NCI-H2196 (cell line): ENCODE measurements around the gene LHPP.
"Not testable (repeated sequence)": the region's sequence is repeated elsewhere in the genome, so short reads cannot be mapped to it uniquely, and the experiment has no call there.

Experiments used
- DNase-seq: peaks from one replicate; lab custom pipeline; 2025; ENCODE audit not compliant: unreplicated experiment; lab: John Stamatoyannopoulos, UW

LHPP gene

GRCh38 chr10:124535731-124536495 is 74.3 kb downstream of the LHPP start:
- no peak for DNase-seq

GRCh38 chr10:124536496-124537050 is 75.0 kb downstream of the LHPP start:
- no peak for DNase-seq

- DNase-seq: no peak
These were observed 75.6 kb downstream of the LHPP start for GRCh38 chr10:124537166-124537725.

- no peak for DNase-seq
These were observed 76.3 kb downstream of the LHPP start for GRCh38 chr10:124537891-124538290.

GRCh38 chr10:124538706-124539105 is 77.1 kb downstream of the LHPP start:
- DNase-seq: no peak

- DNase-seq: peak; percentile 18
These were observed 78.5 kb downstream of the LHPP start for GRCh38 chr10:124539935-124540641.

- DNase-seq: no peak
These were observed 79.7 kb downstream of the LHPP start for GRCh38 chr10:124541076-124541903.

- no peak for DNase-seq
These were observed 80.7 kb downstream of the LHPP start for GRCh38 chr10:124542336-124542735.

- no peak for DNase-seq
These were observed 81.5 kb downstream of the LHPP start for GRCh38 chr10:124543146-124543545.

GRCh38 chr10:124543971-124544370 is 82.3 kb downstream of the LHPP start:
- no peak for DNase-seq

GRCh38 chr10:124544711-124545110 is 83.1 kb downstream of the LHPP start:
- no peak for DNase-seq

- no peak for DNase-seq
These were observed 83.9 kb downstream of the LHPP start for GRCh38 chr10:124545351-124546054.

- no peak for DNase-seq
These were observed 84.4 kb downstream of the LHPP start for GRCh38 chr10:124546055-124546369.

- no peak for DNase-seq
These were observed 85.5 kb downstream of the LHPP start for GRCh38 chr10:124546957-124547646.

GRCh38 chr10:124547647-124548168 is 86.1 kb downstream of the LHPP start:
- DNase-seq: no peak

- not testable (repeated sequence) for DNase-seq
These were observed 87.5 kb downstream of the LHPP start for GRCh38 chr10:124549171-124549570.

GRCh38 chr10:124550293-124551034 is 88.8 kb downstream of the LHPP start:
- DNase-seq: no peak

- DNase-seq: no peak
These were observed 89.5 kb downstream of the LHPP start for GRCh38 chr10:124551097-124551496.

GRCh38 chr10:124551755-124552154 is 90.1 kb downstream of the LHPP start:
- DNase-seq: no peak
